Activated CD4-positive, CD25-positive, alpha-beta regulatory T cell treated with anti-CD3 and anti-CD28 coated beads, Interleukin-2, amount 50 U/mL, for 24 hours (primary cell): Measurements from ENCODE around the gene ATP6AP1.
A peak's percentile ranks its signal among the peaks of the same experiment; 100 is the strongest.
"Not testable (repeated sequence)": the region's sequence is repeated elsewhere in the genome, so short reads cannot be mapped to it uniquely, and the experiment has no call there.

Source experiments
- ATAC-seq, 2 donors: fragments of 150-1000 bp; cut with Tn5 transposase; one replicate each; pipeline ENCODE4 v1.10.0; 2021; ENCODE audit warnings: mild to moderate bottlenecking in 1 of 2, moderate library complexity in 1 of 2

The ATP6AP1 gene

GRCh38 chrX:154399527-154400368 lies 28.7 kb upstream of the ATP6AP1 start:
- ATAC-seq = no peak

DNA sequence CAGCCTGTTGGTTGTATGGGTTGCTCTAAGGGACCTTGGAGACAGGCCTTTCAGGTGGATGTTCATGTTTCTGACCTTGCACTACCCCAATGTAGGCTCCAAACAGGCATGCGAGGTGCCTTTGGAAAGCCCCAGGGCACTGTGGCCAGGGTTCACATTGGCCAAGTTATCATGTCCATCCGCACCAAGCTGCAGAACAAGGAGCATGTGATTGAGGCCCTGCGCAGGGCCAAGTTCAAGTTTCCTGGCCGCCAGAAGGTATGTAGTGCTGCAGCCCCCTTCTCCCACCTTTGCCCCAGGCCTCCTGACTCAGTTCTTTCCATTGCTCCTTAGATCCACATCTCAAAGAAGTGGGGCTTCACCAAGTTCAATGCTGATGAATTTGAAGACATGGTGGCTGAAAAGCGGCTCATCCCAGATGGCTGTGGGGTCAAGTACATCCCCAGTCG lies 28.1 kb upstream of the ATP6AP1 start:
- not testable (repeated sequence) for ATAC-seq

GRCh38 chrX:154401045-154401799 lies 27.3 kb upstream of the ATP6AP1 start:
- no peak for ATAC-seq

DNA sequence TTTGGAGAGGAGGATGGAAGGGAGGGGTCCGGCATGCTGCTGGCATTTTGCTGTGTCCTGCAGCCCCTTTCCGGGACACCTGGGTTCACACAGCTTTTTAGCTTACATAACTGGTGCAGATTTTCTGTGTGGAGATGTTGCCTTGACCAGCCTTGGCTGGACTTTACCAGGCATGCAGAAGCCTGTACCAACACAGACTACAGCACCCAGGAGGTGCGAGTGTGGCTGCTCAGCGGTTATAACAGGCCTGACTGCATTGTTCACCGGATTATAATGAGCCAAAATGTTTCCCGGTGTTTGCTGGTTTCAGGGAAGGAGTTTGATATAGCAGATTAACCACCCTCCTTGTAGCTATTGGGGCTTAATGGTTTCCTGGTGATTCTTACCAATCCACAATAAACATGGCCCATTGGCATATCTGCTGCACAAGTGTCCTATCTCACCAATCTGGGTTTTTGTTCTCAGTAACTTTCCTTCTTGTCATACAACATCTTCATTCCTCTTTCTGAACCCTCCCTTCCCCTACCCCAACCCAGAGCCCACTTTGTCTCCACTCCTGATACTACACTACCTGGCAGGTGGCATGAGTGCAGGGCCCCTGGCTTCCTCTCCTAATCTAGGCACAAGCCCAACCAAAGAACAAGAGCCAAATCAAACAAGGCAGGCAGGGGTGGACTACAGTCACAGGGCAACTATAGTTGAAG lies 26.4 kb upstream of the ATP6AP1 start:
- ATAC-seq = no peak

- ATAC-seq = no peak
Observed at GRCh38 chrX:154402622-154403127, 25.8 kb upstream of the ATP6AP1 start.

- ATAC-seq = no peak
Observed at GRCh38 chrX:154403192-154403591, 25.3 kb upstream of the ATP6AP1 start.

GRCh38 chrX:154403858-154404257 lies 24.6 kb upstream of the ATP6AP1 start:
- no peak for ATAC-seq

DNA sequence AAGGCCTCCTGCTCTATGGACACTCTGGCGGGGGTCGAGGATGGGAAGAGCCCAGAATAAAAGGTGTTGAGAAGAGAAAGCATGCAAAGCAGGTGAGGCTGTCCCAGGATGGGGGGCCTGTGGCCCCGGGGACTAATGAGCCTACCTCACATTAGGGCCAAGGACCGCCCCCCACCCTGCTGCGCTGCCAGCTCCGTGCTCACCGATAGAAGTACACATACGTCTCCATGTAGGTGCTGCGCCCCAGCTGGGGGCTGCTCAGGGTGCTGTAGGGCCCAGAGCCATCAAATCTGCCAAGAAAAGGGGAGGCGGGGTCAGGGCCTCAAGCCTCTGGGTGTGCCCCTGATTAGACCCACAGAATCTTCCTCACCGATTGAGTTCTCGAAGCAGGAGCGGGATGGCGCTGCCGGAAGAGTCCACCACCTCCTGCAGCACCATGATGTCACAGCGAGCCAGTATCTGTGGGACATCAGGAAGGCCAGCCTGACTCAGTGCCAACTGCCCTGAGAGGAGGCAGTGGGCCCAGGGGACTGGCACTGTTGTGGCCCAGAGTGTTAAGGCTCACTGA lies 23.8 kb upstream of the ATP6AP1 start:
- no peak for ATAC-seq

GRCh38 chrX:154408659-154409221 lies 19.7 kb upstream of the ATP6AP1 start:
- no peak for ATAC-seq

DNA sequence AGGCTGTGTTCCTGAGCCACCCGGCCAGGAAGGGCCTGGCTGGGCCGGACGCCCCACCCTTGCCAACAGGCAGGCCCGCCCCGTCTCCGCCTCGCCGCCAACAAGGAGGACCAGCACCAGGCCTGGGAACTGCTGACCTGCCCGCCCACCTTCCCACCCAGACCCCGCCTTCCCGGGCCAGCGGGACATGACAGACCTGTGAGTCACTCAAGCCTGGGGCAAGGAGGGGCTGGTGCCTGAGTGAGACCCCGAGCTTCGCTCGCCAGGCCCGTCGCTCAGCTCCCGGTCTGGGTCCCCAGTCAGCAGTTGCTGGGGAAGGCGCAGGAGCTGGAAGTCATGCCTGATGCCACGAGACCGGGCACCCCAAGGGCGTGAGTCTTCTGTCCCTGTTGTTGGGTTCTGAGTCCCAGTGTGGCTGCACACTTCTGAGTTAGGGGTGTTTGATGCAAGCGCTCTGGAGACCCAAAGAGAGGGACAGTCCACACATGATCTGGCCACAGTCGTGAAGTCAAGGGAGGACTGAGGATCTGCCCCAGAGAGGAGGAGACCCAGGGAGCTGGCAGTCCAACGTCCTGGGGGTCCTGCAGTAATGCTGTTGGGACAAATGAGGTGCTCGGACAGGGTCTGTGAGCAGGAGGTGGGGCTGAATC lies 19.1 kb upstream of the ATP6AP1 start, which contains the start of gene DNASE1L1:
DNASE1L1 (minus strand) TSS at position 33 of the 650 bp plus-strand sequence. CDS start 3,686 bp downstream, outside the sequence.
- no peak for ATAC-seq

- ATAC-seq = peak; percentile 78 to 88
Observed at GRCh38 chrX:154411981-154412340, 16.5 kb upstream of the ATP6AP1 start.

GRCh38 chrX:154412468-154412867 lies 16.0 kb upstream of the ATP6AP1 start:
- peak; percentile 15 to 34 for ATAC-seq

GRCh38 chrX:154413142-154413541 lies 15.3 kb upstream of the ATP6AP1 start:
- no peak for ATAC-seq

DNA sequence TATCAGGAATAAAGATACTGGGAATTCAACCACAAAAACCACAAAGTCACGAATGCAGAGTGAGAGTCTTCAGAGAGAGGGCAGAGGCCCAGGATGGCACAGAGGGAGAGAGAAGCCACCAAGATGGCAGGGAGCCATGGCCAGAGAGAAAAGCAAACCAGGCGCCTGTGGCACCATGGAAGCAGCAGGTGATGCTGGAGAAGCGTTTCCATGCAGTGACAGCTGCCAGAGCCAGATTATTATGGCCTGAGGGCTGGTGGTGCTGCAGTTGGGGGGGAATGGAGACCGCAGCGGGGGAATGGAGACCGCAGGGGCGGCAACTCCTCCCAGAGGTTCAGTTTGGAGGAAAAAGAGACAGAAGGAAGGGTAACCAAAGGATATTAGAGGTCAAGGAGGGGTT lies 11.3 kb upstream of the ATP6AP1 start:
- ATAC-seq = no peak

DNA sequence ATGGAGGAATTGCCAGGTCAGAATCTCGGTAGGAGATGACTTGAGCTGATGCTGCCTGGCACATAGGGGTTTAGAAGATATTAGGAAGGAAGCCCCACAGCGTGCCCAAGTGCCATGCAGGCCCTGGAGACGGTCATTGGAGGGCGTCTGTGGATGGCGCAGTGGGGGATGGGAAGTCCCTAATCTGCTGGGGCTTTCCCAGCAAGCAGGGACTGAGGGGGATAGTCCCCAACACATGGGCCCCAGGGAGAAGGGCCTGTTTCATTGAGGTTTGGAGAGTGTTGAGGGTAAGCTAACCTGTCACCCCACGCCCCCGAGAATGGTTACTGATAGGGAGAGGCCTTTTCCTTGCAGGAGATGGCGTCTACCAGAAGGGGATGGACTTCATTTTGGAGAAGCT lies 9.3 kb upstream of the ATP6AP1 start:
- no peak for ATAC-seq

DNA sequence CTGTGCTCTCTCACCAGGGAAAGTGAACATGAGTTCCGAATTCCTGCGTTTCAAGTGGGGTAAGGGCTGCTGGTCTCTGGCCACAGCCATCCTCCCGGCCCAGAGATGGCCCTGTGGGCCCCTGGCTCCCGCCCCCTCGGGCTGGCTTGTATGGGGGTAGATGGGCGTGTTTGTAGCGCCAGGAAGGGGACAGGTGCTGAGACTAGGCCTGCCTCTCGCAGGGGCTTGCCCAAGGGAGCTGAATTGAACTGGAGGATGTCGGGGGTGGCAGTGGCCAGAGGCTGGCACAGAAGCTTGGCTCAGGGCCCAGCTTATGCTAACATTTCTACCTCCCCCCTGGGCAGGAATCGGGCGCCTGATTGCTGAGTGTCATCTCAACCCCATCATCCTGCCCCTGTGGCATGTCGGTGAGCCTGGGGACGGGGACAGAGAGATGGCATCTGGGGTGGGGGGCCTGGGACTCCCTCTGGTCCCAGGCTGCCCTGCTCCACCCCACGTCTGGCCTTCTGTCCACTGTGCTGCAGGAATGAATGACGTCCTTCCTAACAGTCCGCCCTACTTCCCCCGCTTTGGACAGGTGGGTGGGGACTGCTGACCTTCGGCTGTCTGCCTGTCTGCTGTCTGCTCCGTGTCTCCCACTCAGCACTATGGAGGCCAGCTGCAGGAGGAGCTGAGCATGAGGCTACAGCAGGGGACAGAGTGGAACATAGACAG lies 8.6 kb upstream of the ATP6AP1 start:
- ATAC-seq = no peak

DNA sequence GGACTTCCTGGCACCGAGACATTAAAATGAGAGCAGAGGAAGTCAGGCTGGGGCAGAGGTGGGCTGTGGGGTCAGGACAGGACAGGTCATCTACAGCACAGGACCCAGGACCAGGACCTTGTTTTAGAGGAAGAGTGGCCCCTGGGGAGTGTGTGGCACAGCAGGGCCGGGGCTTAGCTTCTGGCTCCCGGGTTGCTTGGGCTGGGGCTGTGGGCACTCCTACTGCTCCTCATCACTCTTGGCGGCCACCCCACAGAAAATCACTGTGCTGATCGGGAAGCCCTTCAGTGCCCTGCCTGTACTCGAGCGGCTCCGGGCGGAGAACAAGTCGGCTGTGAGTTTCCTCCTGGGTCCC lies 8.1 kb upstream of the ATP6AP1 start:
- ATAC-seq = no peak

DNA sequence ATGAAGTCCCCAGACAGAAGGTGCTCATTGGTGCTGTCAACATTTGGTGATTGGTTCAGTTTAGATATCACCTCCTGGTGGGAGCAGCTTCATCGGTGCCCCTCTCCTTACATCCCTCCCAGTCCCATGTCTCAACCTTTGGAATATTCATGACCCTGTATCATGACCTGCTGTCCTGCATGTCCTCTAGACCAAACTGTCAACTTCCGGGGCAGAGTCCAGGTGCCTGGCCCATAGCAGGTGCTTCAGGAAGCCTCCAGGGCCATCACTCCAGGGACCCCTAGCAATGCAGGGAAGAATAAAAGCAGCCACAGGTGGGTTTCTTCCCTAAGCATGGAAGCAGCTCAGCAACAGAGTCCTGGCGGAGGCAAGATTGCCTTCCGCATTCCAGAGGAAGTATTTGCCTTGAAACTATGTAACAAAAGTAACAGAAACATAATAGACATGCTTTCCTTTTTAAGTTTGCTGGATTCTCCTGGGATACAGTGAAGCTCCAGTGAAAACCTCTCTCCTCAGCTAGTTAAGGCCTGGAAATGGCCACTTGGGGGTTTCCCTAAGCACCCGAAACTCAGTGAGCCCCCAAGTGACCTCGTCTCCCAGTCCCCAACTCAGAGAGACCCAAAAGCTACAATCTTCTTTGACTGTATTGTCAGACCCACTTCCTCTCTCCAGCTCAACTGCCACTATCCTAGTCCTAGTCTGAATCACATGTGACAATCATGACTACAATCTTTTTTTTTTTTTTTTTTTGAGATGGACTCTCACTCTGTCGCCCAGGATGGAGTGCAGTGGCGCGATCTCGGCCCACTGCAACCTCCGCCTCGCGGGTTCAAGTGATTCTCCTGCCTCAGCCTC lies 1.3 kb upstream of the ATP6AP1 start:
- no peak for ATAC-seq

- ATAC-seq = no peak
Observed at GRCh38 chrX:154429711-154430110, 1.2 kb downstream of the ATP6AP1 start.

DNA sequence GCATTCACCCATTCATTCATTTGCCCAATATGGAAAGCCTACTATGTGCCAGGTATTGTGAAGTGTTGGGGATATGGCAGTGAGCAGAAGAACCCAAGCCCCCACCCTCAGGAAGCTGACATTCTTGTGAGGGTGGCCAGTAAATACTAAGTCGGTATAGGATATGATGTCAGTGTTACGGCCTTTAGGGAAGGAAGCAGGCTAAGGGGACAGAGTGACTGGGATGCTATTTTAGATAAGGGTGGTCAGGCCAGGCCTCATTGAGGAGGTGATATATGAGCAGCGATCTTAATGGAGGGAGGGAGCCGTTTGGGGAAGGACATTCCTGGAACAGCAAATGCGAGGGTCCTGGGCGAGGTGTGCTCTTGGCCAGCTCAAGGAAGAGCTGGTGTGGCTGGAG lies 2.0 kb downstream of the ATP6AP1 start:
- ATAC-seq = no peak
